ENCODE results near the gene CRABP2.

The CRABP2 gene

DNA sequence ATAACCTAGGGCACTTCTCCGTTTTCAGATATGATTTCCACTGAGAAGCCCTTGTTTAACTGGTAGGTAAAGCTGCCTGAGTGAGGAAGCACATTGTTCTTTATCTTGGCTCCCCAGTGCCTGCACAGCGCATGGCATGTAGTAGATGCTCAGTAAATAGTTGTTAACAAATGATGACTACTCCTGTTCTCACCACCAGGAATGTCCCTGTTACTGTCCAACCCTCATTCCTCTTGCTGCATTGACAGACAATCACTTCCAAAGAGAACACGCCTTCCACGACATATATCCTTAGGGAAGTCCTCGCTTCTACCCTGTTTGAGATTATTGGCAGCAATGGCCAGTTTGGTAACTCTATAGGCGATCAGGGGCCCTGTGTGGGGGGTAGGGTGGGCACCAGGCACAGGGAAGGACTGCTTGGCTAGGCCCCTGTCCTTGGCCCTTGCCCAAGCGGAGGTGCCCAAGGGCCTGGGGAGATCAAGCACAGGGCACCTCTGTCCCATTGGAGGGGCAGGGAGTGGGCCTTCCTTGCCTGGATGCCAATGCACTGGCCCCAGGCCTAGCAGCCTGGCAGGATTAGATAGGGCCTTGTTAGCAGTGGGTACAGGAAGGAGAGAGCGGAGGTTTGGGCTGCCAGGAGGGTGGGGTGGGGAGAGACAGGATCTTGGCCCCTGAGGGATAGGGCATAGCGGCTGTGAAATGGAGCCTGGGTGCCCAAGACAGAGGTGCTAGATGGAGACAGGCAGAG is 38.3 kb downstream of the CRABP2 start:
- DNase-seq: no peak

GRCh38 chr1:156665539-156665938 is 39.8 kb downstream of the CRABP2 start:
- DNase-seq: no peak

- peak; percentile 79 for DNase-seq
These were observed 40.5 kb downstream of the CRABP2 start for GRCh38 chr1:156664767-156665411.

DNA sequence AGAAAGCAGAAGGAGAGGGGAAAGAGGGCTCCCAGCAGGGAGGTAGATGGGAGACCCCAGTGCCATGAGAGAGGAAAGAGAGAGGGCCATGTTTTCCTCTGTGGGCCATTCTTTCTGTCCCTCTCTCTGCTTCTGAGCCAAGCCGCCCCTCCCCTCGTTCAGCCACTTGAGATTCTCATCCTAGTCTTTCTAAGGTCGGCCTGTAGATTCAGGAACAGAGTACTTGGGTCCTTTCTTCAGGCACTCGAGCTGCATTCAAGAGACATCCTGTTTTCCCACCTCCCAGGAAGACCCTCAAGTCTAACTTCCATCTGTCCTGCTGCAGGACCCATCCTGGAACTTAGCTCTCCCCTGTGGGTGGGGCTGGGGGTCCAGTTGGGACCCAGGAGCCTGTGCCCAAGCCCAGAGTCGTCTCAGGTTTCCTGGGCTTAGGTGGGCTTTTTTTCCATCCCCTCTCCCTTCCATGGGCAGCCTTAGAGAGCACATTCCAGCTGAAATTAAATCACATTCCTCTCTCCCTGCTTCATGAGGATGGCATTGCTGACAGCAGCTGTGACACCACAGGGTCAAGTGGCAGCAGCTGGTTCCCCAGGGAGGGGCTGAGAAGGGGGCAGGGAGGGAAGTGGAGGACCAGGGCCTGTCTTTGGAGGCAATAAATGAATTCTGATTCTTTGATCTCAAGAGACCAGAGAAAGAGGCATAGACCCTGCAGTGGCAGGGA is 41.2 kb downstream of the CRABP2 start:
- DNase-seq: peak; percentile 29

DNA sequence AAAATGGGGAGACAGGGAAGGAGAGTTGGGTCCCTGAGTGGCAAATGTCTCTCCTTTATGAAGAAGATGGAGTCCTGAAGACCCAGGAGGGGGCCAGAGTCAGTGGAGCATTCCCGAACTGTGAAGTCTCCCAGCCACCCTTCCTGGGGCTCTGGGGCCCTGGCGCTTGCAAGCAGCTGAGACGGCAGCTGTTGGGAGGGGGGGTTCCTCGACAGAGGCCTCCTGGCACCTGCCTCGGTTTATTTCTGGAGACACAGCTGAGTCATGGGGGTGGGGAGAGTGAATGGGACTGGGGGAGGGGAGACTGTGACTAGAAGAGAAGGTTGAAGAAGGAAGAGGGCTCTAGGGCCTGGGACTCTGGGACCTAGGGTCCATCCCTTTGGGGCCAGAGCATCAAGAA is 42.2 kb downstream of the CRABP2 start:
- DNase-seq: no peak

DNA sequence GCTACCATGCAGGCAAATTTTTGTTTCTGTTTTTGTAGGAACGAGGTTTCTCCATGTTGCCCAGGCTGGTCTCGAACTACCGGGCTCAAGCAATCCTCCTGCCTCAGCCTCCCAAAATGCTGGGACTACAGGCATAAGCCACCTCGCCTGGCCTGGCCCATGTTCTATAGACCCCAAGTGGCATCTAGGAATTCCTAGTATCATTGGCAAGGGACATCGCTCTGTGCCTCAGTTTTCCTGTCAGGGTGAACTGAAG is 42.7 kb downstream of the CRABP2 start:
- no peak for DNase-seq

- DNase-seq: no peak
These were observed 43.2 kb downstream of the CRABP2 start for GRCh38 chr1:156662005-156662799.

DNA sequence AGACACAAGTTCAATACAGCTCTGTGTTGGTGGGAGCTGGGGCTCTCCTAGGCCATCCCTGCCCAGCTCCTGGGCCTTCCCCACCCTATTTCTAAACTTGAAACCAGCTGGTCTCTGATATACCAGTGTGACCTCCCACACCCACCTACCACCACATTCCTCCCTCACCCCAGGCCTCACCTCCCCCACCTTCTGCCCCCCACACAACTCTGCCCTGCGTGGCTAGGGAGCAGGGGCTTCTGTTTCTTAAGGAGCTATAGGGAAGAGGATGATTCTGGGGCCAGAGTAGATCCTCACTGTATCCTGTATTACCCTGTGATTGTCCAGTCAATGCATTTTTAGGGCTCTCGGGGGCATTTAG is 44.7 kb downstream of the CRABP2 start:
- DNase-seq: no peak

DNA sequence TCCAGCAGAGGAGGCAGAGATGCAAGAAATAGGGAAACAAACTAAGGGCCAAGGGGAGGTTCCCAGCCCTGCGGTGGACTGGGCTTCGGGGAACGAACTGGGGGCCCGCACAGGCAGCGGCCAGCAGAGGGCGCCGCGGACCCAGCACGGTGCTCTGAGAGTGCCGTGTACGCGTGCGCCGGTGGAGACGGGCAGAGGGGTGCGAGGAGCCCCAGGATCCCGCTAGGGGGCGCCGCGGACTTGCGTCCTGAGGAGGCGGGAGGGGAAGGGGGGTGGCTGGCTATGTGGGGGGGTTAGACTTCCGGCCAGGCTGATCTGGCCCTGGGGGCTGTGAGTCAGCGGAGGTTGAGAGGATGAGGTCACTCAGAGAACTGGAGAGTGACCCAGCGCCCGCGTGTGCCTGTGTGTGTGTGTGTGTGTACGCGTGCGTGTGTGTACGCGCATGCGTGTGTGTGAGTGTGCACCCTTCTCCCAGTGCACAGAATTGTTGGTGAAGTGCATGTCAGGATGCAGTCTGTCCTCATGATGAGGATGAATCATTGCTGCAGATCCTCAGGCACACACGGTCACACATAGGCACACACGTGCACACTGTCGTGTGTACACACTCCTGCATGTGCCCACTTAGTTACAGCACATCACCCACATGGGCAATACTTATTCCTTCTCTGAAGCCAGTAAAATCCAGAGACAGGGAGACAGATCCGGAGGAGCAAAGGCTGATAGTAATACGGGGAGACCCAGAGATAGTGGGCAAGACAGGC is 45.2 kb downstream of the CRABP2 start:
- peak; percentile 70 for DNase-seq

- DNase-seq: no peak
These were observed 45.8 kb downstream of the CRABP2 start for GRCh38 chr1:156659661-156659987.

GRCh38 chr1:156658945-156659574 is 46.3 kb downstream of the CRABP2 start:
- no peak for DNase-seq

- no peak for DNase-seq
These were observed 46.9 kb downstream of the CRABP2 start for GRCh38 chr1:156658496-156658895.

DNA sequence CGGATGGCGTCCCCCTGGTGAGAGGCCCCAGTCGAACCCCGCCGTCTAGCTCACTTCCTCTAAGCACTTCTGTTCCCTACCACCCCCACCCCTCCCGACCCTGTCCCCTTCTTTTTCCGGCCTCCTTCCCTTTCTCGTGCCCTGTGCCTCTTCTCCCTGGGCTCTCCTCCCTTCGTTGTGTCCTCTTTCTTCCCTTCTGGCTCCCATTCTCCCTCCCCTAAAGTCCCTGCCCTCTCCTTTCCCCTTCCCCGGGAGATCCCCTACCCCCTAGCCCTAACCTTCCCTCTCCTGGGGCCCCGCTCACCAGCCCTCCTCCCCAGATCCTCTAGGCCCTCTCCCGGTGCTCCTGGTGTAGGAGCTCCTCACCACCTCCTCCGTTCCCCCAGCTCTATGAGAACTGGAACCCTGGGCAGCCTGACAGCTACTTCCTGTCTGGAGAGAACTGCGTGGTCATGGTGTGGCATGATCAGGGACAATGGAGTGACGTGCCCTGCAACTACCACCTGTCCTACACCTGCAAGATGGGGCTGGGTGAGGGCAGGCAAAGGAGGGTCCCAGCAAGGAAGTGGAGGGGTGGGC is 47.6 kb downstream of the CRABP2 start:
- no peak for DNase-seq

- no peak for DNase-seq
These were observed 48.3 kb downstream of the CRABP2 start for GRCh38 chr1:156656806-156657740.

- no peak for DNase-seq
These were observed 49.4 kb downstream of the CRABP2 start for GRCh38 chr1:156655904-156656516.

DNA sequence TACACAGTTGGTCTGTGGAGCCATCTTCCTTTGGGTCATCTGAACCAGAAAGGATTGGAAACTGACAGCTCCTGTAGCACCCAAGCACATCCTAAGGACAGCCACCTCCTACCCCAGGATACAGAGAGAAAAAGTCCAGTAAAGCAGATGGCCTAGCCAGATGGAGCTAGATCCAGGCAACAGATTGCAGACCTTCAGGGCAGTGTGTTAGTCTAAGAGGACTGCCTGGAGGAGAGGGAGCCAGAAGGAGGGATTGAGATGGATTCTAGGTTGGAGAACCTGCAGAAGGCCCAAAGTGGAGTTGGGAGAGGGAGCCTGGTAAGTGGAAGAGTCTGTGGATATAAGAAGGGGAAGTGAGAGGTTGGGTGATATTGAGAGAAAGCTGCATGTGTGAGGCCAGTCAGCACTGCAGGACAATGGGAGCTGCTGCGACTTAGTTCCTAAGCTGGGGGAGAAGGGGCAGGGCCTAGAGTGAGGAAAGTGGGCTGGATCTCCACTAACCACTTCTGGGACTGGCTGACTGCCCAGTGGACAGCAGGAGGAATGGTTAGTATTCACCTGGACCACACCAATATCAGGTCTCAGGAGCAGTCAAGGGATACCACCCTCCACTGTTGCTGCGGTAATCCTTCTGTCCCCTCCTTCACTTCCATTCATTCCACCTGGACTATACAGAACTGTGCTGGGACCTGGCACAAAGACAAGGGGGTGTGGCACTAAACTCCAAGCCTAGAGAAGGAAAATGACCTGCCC is 50.1 kb downstream of the CRABP2 start:
- DNase-seq: no peak

- no peak for DNase-seq
These were observed 50.7 kb downstream of the CRABP2 start for GRCh38 chr1:156654700-156655099.

- DNase-seq: no peak
These were observed 52.4 kb downstream of the CRABP2 start for GRCh38 chr1:156652992-156653355.

- DNase-seq: no peak
These were observed 53.0 kb downstream of the CRABP2 start for GRCh38 chr1:156652131-156652991.

Data from DMS79 (cell line).